A549 treated with Mapracorat at 1 μM for 4 hours (cell line): ENCODE results near the gene HEATR1. TPM values are rescaled to one million over a fixed set of nuclear protein-coding genes. Genes with fewer than 3 reads are reported as not detected.

Experiments used
- total RNA-seq: library from RNA; stranded (reverse); fragments of 200-300 nt; extraction: Qiagen RNA extraction; gene quantifications from 5 replicates; pipeline ENCODE4 v1.2.3, GENCODE V29; 2022

Gene HEATR1
- total RNA-seq, result 21.8 to 27.8 TPM (median 25.4 TPM) in 5 replicates

GRCh38 chr1:236603991-236604904 lies at the start of gene HEATR1:
Gene HEATR1, minus strand, starts transcription at chr1:236604516. Its CDS starts 421 bp downstream, at chr1:236604095.

GRCh38 chr1:236523704-236524141 lies 80.6 kb downstream of the HEATR1 start, which contains the start of gene LGALS8:
Gene LGALS8, plus strand, starts transcription at chr1:236523982. Its CDS starts 2,089 bp downstream, at chr1:236526071.

Other genes starting within 250 kb of the HEATR1 start
- gene EDARADD, start 210.2 kb downstream of the HEATR1 start, total RNA-seq, result 2.8 to 4.2 TPM (median 3.4 TPM) in 5 replicates
- 27.9 to 38.1 TPM (median 31.8 TPM) in 5 replicates for gene LGALS8, start 80.5 kb downstream of the HEATR1 start, total RNA-seq
- 0.14 TPM in 1 of 5 replicates, not detected in the others for gene ACTN2, start 82.0 kb upstream of the HEATR1 start, total RNA-seq
- 4.3 to 6.8 TPM (median 6.4 TPM) in 5 replicates for gene MTR, start 190.8 kb upstream of the HEATR1 start, total RNA-seq